Activated B cell treated with CpG ODN at 0.5 μM for 24 hours (primary cell): ENCODE data around the gene SCNN1G. TPM values are rescaled to one million over a fixed set of nuclear protein-coding genes. Genes with fewer than 3 reads are reported as not detected.

Source experiments
- ATAC-seq: fragments of 200-7000 bp; cut with Tn5 transposase; one replicate; pipeline ENCODE4 v1.10.0; 2021; ENCODE audit warnings: low read depth, mild to moderate bottlenecking, moderate library complexity
- CTCF ChIA-PET: fragments of 350-600 bp; sonication (Branson Sonifier 250); formaldehyde crosslinking; loops from one replicate; lab custom pipeline; 2021; ENCODE audit warnings: antibody characterized with exemption; lab: Charles Lee
- POLR2A ChIA-PET: fragments of 350-600 bp; sonication (Branson Sonifier 250); formaldehyde crosslinking; loops from one replicate; lab custom pipeline; 2021; ENCODE audit warnings: antibody characterized with exemption; lab: Charles Lee
- DNase-seq: peaks from one replicate; pipeline ENCODE4 v3.0.0; 2022
- H3K27ac Mint-ChIP-seq: one replicate; pipeline ENCODE4 v1.8.0; 2020; ENCODE audit warnings: mixed read lengths
- H3K27me3 Mint-ChIP-seq: one replicate; pipeline ENCODE4 v1.8.0; 2021; ENCODE audit warnings: mixed read lengths
- H3K36me3 Mint-ChIP-seq: one replicate; pipeline ENCODE4 v1.8.0; 2021; ENCODE audit warnings: low read depth, mixed read lengths
- H3K4me1 Mint-ChIP-seq: one replicate; pipeline ENCODE4 v1.8.0; 2021; ENCODE audit warnings: mixed read lengths
- H3K4me3 Mint-ChIP-seq: one replicate; pipeline ENCODE4 v1.8.0; 2020; ENCODE audit warnings: mild to moderate bottlenecking, mixed read lengths
- H3K9me3 Mint-ChIP-seq: one replicate; pipeline ENCODE4 v1.8.0; 2020; ENCODE audit warnings: mixed read lengths
- CTCF ChIP-seq: fragments of 200-600 bp; IDR thresholded peaks from one replicate; pipeline ENCODE4 v1.8.0; 2022; ENCODE audit warnings: antibody characterized with exemption, mild to moderate bottlenecking
- intact Hi-C: fragments of 100-400 bp; cut with micrococcal nuclease; formaldehyde crosslinking; loops from one replicate; pipeline ENCODE4 v1.15.1; 2024
- total RNA-seq: library from RNA; stranded (reverse); gene quantifications from 2 replicates; pipeline ENCODE4 v1.2.3, GENCODE V29; 2022

The SCNN1G gene
- total RNA-seq, 1 donor from 2014 or later: not detected

- H3K27ac Mint-ChIP-seq: no peak overlapping the region
- CTCF ChIA-PET: no interaction called here
- DNase-seq: no peak
- H3K4me3 Mint-ChIP-seq: no peak overlapping the region
- intact Hi-C loops: no loop called here
- H3K4me1 Mint-ChIP-seq: no peaks in the 10 kb centered on the region
- TF ChIP-seq CTCF: no peak
- no peaks in the 10 kb centered on the region for H3K9me3 Mint-ChIP-seq
- peaks cover 18% of the 10 kb centered on the region for H3K27me3 Mint-ChIP-seq
- ATAC-seq: no peak
- no peaks in the 10 kb centered on the region for H3K36me3 Mint-ChIP-seq
- POLR2A ChIA-PET: no interaction called here
Observed at GRCh38 chr16:23206986-23207385, 24.4 kb downstream of the SCNN1G start.

- Mint-ChIP-seq H3K9me3 (no peaks in the 10 kb centered on the region), H3K27me3 (peaks cover 18% of the 10 kb centered on the region), H3K27ac (no peak overlapping the region), H3K4me1 (no peaks in the 10 kb centered on the region), H3K36me3 (no peaks in the 10 kb centered on the region), H3K4me3 (no peak overlapping the region)
- no peak for TF ChIP-seq CTCF
- ATAC-seq (no peak), DNase-seq (no peak)
- intact Hi-C loops: no loop called here
- CTCF ChIA-PET: no interaction called here
- POLR2A ChIA-PET: no interaction called here
Observed at GRCh38 chr16:23207485-23207884, 24.9 kb downstream of the SCNN1G start.

- Mint-ChIP-seq H3K36me3 (no peaks in the 10 kb centered on the region), H3K9me3 (no peaks in the 10 kb centered on the region), H3K27ac (no peak overlapping the region), H3K4me1 (peaks cover 4% of the 10 kb centered on the region), H3K27me3 (peaks cover 13% of the 10 kb centered on the region), H3K4me3 (no peak overlapping the region)
- intact Hi-C loops: no loop called here
- ChIA-PET CTCF (no interaction called here), POLR2A (no interaction called here)
- DNase-seq: no peak
- no peak for TF ChIP-seq CTCF
- ATAC-seq: no peak
Observed at GRCh38 chr16:23209606-23210005, 27.1 kb downstream of the SCNN1G start.

GRCh38 chr16:23213831-23214230, 31.3 kb downstream of the SCNN1G start:
- Mint-ChIP-seq H3K27me3 (peaks cover 13% of the 10 kb centered on the region), H3K4me1 (peaks cover 8% of the 10 kb centered on the region), H3K4me3 (no peak overlapping the region), H3K9me3 (no peaks in the 10 kb centered on the region), H3K27ac (no peak overlapping the region), H3K36me3 (no peaks in the 10 kb centered on the region)
- intact Hi-C loops: no loop called here
- TF ChIP-seq CTCF: no peak
- ATAC-seq: no peak
- DNase-seq: no peak
- ChIA-PET CTCF (no interaction called here), POLR2A (no interaction called here)

DNA sequence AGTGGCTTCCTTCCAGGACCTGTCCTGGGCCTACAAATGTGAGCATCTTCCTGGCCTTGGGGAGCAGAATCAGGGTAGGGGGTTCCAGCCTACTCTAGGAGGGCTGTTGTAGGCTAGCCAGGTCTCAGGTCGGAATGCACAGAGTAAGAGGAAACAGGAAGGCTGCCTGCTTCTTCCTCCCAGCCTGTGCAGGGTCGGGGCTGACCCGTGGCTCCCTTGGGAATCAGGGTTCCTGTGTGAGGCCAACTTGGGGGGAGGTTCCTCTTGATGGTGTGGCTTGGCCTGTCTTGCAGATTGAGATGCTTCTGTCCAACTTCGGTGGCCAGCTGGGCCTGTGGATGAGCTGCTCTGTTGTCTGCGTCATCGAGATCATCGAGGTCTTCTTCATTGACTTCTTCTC, 32.3 kb downstream of the SCNN1G start:
- CTCF ChIA-PET: no interaction called here
- H3K27ac Mint-ChIP-seq: no peak overlapping the region
- intact Hi-C loops: no loop called here
- POLR2A ChIA-PET: no interaction called here
- peaks cover 8% of the 10 kb centered on the region for H3K4me1 Mint-ChIP-seq
- H3K27me3 Mint-ChIP-seq: peaks cover 10% of the 10 kb centered on the region
- H3K36me3 Mint-ChIP-seq: no peaks in the 10 kb centered on the region
- no peaks in the 10 kb centered on the region for H3K9me3 Mint-ChIP-seq
- ATAC-seq: no peak
- DNase-seq: no peak
- TF ChIP-seq CTCF: no peak
- H3K4me3 Mint-ChIP-seq: no peak overlapping the region
